ENCODE data around the gene TTC13. TPM values are rescaled to one million over a fixed set of nuclear protein-coding genes. Genes with fewer than 3 reads are reported as not detected.

Gene TTC13
- total RNA-seq, 1 experiment from 2014 or later, result 12.3 TPM

DNA sequence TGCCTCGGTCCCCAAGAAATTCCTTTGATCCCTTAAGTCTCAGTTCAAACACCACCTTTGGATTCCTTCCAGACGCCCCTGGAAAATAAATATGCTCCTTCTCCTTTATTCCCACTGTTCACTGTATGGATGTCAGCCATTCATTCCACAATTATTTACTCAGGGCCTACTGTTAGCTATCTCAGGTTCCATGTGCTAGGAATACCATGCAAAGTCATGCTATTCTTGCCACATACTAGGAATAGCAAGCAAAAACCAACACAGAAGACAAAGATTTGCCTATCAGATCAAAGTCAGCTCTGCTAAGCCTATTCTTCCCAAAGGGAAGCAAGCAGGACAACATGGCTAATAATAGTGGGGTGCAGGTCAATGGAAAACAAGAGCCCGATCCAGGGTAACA is 29.8 kb downstream of the TTC13 start:
- Histone ChIP-seq H3K36me3 (ENCODE audit: control insufficient read depth in 1 of 2, insufficient read depth in 2 of 2, low read length in 2 of 2) (no peaks in the 10 kb centered on the region; a peak in 2 of 4 replicates), H3K4me1 (ENCODE audit: control insufficient read depth in 1 of 2, insufficient read depth in 2 of 2, low read length in 2 of 2) (no peaks in the 10 kb centered on the region), H3K27me3 (ENCODE audit: insufficient read depth, low read length) (no peaks in the 10 kb centered on the region), H3K9me2 (ENCODE audit: insufficient read depth) (no peaks in the 10 kb centered on the region), H3K4me2 (ENCODE audit: low read length) (no peak overlapping the region), H3K27ac (ENCODE audit: low read depth, low read length) (no peak overlapping the region), H3K79me2 (ENCODE audit: insufficient read depth, low read length) (no peaks in the 10 kb centered on the region), H3K9me3 (ENCODE audit: control insufficient read depth in 1 of 2, insufficient read depth in 1 of 2, low read depth in 1 of 2, low read length in 2 of 2) (no peaks in the 10 kb centered on the region), H3K9ac (ENCODE audit: low read length) (no peak overlapping the region), H2AFZ (ENCODE audit: low read depth, low read length, poor library complexity, severe bottlenecking) (no peak overlapping the region), H3K4me3 (replicated peaks in 1 of 2; ENCODE audit: low read depth in 1 of 2, low read length in 2 of 2) (no peak overlapping the region), H4K20me1 (ENCODE audit: insufficient read depth) (no peaks in the 10 kb centered on the region)
- no TSS peak for BruUV-seq (replicated peaks)
- intact Hi-C loops (cut with micrococcal nuclease), result no loop called here
- ATAC-seq, result no peak
- ChIA-PET CTCF (no interaction called here), RAD21 (ENCODE audit: low non-redundant PET in 1 of 2, low total read pairs in 2 of 2, uncharacterized antibody in 2 of 2, unreplicated experiment in 2 of 2) (no interaction called here), POLR2A (no interaction called here)
- no peak for DNase-seq (ENCODE audit: low read depth, low spot score)
- TF ChIP-seq, protein P1, sequence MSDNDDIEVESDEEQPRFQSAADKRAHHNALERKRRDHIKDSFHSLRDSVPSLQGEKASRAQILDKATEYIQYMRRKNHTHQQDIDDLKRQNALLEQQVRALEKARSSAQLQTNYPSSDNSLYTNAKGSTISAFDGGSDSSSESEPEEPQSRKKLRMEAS (IDR thresholded peaks at IDR 0.05), result no peak
- no peak for TF ChIP-seq EZH2 (IDR thresholded peaks at IDR 0.05)
- no peak for TF ChIP-seq JUND (IDR thresholded peaks at IDR 0.05)
- no peak for TF ChIP-seq SP1 (IDR thresholded peaks at IDR 0.05; ENCODE audit: low read depth)
- TF ChIP-seq FOSL1 (IDR thresholded peaks at IDR 0.05; ENCODE audit: low read depth), result no peak
- TF ChIP-seq CEBPB (IDR thresholded peaks at IDR 0.05; ENCODE audit: low read depth), result no peak
- TF ChIP-seq, protein P2, sequence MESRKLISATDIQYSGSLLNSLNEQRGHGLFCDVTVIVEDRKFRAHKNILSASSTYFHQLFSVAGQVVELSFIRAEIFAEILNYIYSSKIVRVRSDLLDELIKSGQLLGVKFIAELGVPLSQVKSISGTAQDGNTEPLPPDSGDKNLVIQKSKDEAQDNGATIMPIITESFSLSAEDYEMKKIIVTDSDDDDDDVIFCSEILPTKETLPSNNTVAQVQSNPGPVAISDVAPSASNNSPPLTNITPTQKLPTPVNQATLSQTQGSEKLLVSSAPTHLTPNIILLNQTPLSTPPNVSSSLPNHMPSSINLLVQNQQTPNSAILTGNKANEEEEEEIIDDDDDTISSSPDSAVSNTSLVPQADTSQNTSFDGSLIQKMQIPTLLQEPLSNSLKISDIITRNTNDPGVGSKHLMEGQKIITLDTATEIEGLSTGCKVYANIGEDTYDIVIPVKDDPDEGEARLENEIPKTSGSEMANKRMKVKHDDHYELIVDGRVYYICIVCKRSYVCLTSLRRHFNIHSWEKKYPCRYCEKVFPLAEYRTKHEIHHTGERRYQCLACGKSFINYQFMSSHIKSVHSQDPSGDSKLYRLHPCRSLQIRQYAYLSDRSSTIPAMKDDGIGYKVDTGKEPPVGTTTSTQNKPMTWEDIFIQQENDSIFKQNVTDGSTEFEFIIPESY (IDR thresholded peaks at IDR 0.05; ENCODE audit: extremely low read depth, insufficient replicate concordance, low read length), result no peak
- no peak for TF ChIP-seq SIN3A (IDR thresholded peaks at IDR 0.05; ENCODE audit: low read depth)
- no peak for TF ChIP-seq EZH2phosphoT487 (IDR thresholded peaks at IDR 0.05; ENCODE audit: borderline replicate concordance)
- TF ChIP-seq RAD21 (IDR thresholded peaks at IDR 0.05; ENCODE audit: low read depth), result no peak
- TF ChIP-seq EGR1 (IDR thresholded peaks at IDR 0.05; ENCODE audit: low read depth), result no peak
- no peak for TF ChIP-seq SRF (IDR thresholded peaks at IDR 0.05; ENCODE audit: low read depth)
- no peak for TF ChIP-seq TCF7L2 (IDR thresholded peaks at IDR 0.05; ENCODE audit: borderline replicate concordance, extremely low read depth, insufficient read depth, insufficient read length)
- no peak for TF ChIP-seq ELF1 (IDR thresholded peaks at IDR 0.05; ENCODE audit: borderline replicate concordance, low read depth)
- no peak for TF ChIP-seq ZNF274 (IDR thresholded peaks at IDR 0.05; ENCODE audit: low read depth, low read length)
- TF ChIP-seq POLR2AphosphoS5 (IDR thresholded peaks at IDR 0.05; ENCODE audit: low read depth, low read length), result no peak
- TF ChIP-seq ZFX (IDR thresholded peaks at IDR 0.05), result no peak
